Peyer's patch (tissue), 4 donors: Measurements from ENCODE around the gene ERMARD. TPM values are rescaled to one million over a fixed set of nuclear protein-coding genes. Genes with fewer than 3 reads are reported as not detected.

Source experiments
- DNase-seq, 3 donors: peaks; one replicate each; pipeline ENCODE4 v3.0.0-alpha.2; 2017 to 2019
- H3K27ac ChIP-seq, 4 donors: fragments of 200-600 bp; sonication (generic); one replicate each; pipeline ENCODE4 v1.5.1; 2016 to 2019
- H3K27me3 ChIP-seq, 2 donors: fragments of 200-600 bp; sonication (generic); one replicate each; pipeline ENCODE4 v1.5.1; 2019
- H3K36me3 ChIP-seq, 3 donors: fragments of 200-600 bp; sonication (generic); one replicate each; pipeline ENCODE4 v1.5.1; 2016 to 2019
- H3K4me1 ChIP-seq, 4 donors: fragments of 200-600 bp; sonication (generic); one replicate each; pipeline ENCODE4 v1.5.1; 2016 to 2019
- H3K4me3 ChIP-seq, 4 donors: fragments of 200-600 bp; sonication (generic); 1 replicate in 3 of 4; 2 replicates in 1 of 4; pipeline ENCODE4 v1.5.1; 2016 to 2019; ENCODE audit warnings: mild to moderate bottlenecking in 1 of 4
- H3K9me3 ChIP-seq, 4 donors: fragments of 200-600 bp; sonication (generic); one replicate each; pipeline ENCODE4 v1.5.1; 2016 to 2019; ENCODE audit warnings: mild to moderate bottlenecking in 1 of 4
- CTCF ChIP-seq, 6 experiments: fragments of 450-650 bp in 4 of 6; fragments of 200-600 bp in 2 of 6; sonication (generic) in 1 of 6; IDR thresholded peaks; one replicate each; pipeline ENCODE4 v1.5.1; 2017 to 2019; ENCODE audit warnings: antibody characterized with exemption in 6 of 6, mild to moderate bottlenecking in 3 of 6, moderate library complexity in 1 of 6
- POLR2A ChIP-seq, 2 donors: fragments of 450-650 bp; IDR thresholded peaks; one replicate each; pipeline ENCODE4 v1.5.1; 2017; ENCODE audit warnings: antibody characterized with exemption in 2 of 2, mild to moderate bottlenecking in 2 of 2, moderate library complexity in 2 of 2
- total RNA-seq, 4 donors: library from RNA; depleted of rRNA; stranded (reverse); fragments of >200 nt; gene quantifications; one replicate each; pipeline ENCODE4 v1.1.0, GENCODE V29; 2016

ERMARD gene
- total RNA-seq, 4 donors from 2014 or later, result 21.7 to 82.5 (median 32.6) TPM

- peak in 2 of 3 donors; percentile 19 to 30 for DNase-seq
- Histone ChIP-seq H3K4me1 (no peaks in the 10 kb centered on the region), H3K4me3 (no peak overlapping the region), H3K36me3 (no peaks in the 10 kb centered on the region), H3K9me3 (no peaks in the 10 kb centered on the region), H3K27me3 (no peaks in the 10 kb centered on the region), H3K27ac (no peak overlapping the region)
- TF ChIP-seq POLR2A (IDR thresholded peaks at IDR 0.05) (no peak), CTCF (IDR thresholded peaks at IDR 0.05) (no peak)
Observed at GRCh38 chr6:169807699-169808607, 56.5 kb downstream of the ERMARD start.

GRCh38 chr6:169808608-169808967 lies 57.2 kb downstream of the ERMARD start:
- no peaks in the 10 kb centered on the region for H3K27me3 ChIP-seq
- no peaks in the 10 kb centered on the region for H3K36me3 ChIP-seq
- no peak for TF ChIP-seq CTCF (IDR thresholded peaks at IDR 0.05)
- TF ChIP-seq POLR2A (IDR thresholded peaks at IDR 0.05), result no peak
- no peaks in the 10 kb centered on the region for H3K9me3 ChIP-seq
- no peak overlapping the region for H3K27ac ChIP-seq
- no peak overlapping the region for H3K4me3 ChIP-seq
- peak in 2 of 3 donors; percentile 11 to 21 for DNase-seq
- no peaks in the 10 kb centered on the region for H3K4me1 ChIP-seq

- peak in 2 of 3 donors; percentile 9 to 26 for DNase-seq
- Histone ChIP-seq H3K4me3 (no peak overlapping the region), H3K36me3 (no peaks in the 10 kb centered on the region), H3K27ac (no peak overlapping the region), H3K9me3 (no peaks in the 10 kb centered on the region), H3K4me1 (no peaks in the 10 kb centered on the region), H3K27me3 (no peaks in the 10 kb centered on the region)
- TF ChIP-seq CTCF (IDR thresholded peaks at IDR 0.05) (no peak), POLR2A (IDR thresholded peaks at IDR 0.05) (no peak)
Observed at GRCh38 chr6:169809386-169809785, 58.0 kb downstream of the ERMARD start.

GRCh38 chr6:169810066-169810989 lies 58.9 kb downstream of the ERMARD start:
- H3K27me3 ChIP-seq, result no peaks in the 10 kb centered on the region
- DNase-seq, result peak in 2 of 3 donors; percentile 48 to 59

More at GRCh38 chr6:169810066-169810989, 58.9 kb downstream of the ERMARD start:
- Histone ChIP-seq H3K9me3 (no peaks in the 10 kb centered on the region), H3K4me1 (no peaks in the 10 kb centered on the region), H3K36me3 (no peaks in the 10 kb centered on the region), H3K27ac (no peak overlapping the region), H3K4me3 (no peak overlapping the region)
- TF ChIP-seq POLR2A (IDR thresholded peaks at IDR 0.05) (no peak), CTCF (IDR thresholded peaks at IDR 0.05) (no peak)
